NCI-H446 treated with DMSO at 0.1 percent for 48 hours (cell line): ENCODE results near the gene EGFR.

ENCODE experiments used
- DNase-seq: peaks from one replicate; lab custom pipeline; 2025; lab: John Stamatoyannopoulos, UW

The EGFR gene

GRCh38 chr7:55063061-55063460 lies 44.2 kb downstream of the EGFR start:
- DNase-seq: no peak

- DNase-seq: no peak
Measured at GRCh38 chr7:55063633-55064032, 44.8 kb downstream of the EGFR start.

GRCh38 chr7:55065079-55065478 lies 46.3 kb downstream of the EGFR start:
- DNase-seq: no peak

GRCh38 chr7:55065511-55066229 lies 46.9 kb downstream of the EGFR start:
- no peak for DNase-seq

GRCh38 chr7:55066524-55066923 lies 47.7 kb downstream of the EGFR start:
- no peak for DNase-seq

- DNase-seq: no peak
Measured at GRCh38 chr7:55066938-55067337, 48.1 kb downstream of the EGFR start.

- DNase-seq: no peak
Measured at GRCh38 chr7:55067748-55068147, 48.9 kb downstream of the EGFR start.

DNA sequence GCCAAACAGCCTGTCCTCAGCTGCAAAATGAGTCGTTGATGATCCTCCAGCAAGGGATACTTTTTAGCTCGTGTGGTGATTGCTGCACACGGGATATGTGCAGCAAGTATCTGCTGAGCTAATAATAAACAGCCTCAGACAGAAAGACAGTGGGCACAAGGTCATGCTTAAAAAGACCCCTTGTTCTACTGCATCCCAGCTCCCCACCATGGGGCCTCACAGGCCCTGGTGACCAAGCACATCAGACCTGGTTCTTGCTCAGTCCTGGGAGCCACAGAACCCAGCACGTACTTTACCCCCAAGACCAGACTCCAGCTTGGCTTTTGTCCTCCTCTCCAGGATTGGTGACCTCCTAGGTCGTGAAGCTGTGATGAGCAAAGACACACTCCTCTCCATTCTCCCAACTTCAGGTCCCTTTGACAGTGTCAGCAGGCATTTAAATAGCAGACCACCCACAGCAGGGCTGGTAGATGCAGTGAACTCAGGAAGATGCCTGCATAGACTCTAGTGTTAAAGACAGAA lies 50.5 kb downstream of the EGFR start:
- no peak for DNase-seq

GRCh38 chr7:55070271-55070743 lies 51.5 kb downstream of the EGFR start:
- DNase-seq: no peak

DNA sequence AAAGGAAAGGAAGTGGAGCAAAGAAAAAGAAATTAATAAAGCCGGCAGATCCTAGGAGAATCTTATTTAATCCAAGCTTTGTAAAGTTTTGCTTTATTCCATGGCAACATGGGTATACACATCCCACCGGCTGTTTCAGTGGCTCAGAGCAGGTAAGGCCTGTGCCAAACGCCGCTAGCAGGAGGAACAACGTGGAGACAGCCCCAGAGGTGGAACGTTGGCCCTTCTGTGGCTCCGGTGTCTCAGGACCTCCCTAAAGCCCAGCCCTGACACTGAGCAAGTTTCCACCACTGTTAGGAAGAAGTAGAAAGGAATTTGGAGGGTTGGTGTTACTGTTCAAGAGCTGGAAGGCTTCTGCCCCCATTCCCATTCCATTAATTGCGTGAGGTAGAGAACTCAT lies 52.0 kb downstream of the EGFR start:
- DNase-seq: no peak

DNA sequence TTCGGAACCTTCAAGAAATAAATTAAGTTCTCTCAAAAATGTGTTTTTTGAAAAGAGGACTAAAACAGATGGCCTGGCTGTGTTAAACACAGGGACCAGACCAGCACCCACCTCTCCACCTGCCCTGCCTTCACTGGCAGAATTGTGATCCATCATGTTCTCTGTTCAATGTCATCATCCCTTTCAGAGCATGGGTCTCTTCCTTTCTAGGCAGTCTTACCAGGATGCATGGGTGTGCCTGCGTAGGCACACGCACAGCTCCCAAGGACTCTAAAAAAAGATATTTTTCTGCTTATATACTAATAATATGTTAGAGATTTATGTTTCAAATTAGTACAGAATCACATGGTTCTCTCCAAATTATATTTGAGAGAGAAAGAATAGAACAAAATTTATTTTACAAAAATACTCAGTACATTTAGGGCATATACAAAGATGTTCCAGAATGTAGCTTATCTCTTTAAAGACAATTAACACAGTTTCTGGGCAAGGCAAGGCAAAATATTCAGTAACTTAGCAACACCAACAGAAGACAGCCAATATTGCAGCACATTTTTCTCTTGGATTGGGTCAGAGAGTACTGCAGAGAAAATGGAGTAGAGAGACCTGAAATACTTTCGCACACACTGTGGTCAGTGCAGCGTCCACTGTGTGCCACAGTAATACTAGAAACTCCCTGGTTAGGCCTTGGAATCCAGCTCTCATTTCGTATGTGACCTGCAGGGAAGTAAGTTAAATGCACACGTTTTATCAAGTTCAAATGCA lies 52.8 kb downstream of the EGFR start:
- DNase-seq: no peak

GRCh38 chr7:55072251-55072650 lies 53.4 kb downstream of the EGFR start:
- DNase-seq: no peak

GRCh38 chr7:55073051-55073511 lies 54.3 kb downstream of the EGFR start:
- DNase-seq: no peak

- DNase-seq: no peak
Measured at GRCh38 chr7:55073976-55074528, 55.2 kb downstream of the EGFR start.

DNA sequence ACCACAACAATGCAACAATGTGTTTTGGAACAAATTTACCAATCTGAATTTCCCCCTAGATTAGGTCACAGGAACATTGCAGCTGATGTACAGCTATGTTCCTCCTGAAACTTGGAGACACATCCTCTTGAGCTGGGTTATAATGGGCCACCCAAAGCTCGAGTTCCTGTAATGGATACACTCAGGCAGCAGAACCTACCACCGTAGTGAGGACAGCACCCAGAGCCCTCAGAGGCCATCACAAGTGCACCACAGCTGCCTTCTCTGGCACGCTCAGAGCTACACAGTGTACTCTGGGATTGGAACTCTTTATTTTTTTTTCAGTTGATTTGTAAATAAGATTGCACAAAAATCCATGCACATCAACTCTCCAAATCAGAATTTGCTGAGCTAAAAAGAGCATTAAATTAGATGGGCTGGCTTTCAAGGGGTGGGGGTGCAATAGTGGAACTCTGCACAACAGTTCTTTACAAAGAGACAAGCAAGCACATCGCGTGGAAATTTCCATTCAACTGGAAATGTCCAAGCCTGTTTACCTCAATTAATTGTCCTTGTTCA lies 56.7 kb downstream of the EGFR start:
- no peak for DNase-seq

DNA sequence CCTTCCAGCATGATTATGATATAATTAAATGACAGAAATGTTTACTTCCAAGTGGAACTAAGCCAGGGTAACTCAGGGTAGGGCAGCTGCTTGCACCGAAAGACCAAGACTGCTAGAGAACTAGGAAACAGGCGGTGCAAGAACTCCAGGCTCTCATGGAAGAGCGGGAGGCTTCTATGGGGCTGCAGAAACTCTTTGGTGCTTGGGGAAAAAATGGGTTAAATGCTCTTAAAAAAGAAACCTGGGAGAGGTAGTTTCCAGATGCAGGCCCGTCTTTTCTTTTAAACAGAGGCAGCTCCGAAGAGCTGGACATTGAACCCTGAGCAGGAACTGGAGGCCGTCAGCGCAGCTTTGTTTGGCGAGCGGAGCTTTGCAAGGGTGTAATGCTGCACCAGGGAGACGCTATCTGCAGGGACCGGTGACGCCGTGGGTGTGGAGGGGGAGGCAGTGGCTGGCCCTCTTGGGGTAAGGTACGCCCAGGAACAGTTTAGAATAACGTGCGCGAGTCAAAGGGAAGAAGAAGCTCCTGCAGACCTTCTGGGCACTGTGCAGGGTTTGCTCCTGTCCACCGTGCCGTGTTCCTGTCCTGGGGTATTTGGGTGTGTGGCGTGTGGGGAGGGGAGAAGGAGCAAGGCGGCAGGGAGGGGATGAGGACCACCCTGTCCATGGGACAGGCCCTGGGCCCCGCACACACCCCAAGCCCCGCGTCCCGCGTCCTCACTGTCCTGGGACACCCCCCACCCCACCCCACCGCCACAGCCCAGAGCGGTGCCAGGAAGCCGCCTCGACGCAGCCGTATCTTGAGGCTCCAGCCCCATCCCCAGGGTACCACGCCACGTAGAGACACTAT lies 59.0 kb downstream of the EGFR start:
- DNase-seq: no peak

DNA sequence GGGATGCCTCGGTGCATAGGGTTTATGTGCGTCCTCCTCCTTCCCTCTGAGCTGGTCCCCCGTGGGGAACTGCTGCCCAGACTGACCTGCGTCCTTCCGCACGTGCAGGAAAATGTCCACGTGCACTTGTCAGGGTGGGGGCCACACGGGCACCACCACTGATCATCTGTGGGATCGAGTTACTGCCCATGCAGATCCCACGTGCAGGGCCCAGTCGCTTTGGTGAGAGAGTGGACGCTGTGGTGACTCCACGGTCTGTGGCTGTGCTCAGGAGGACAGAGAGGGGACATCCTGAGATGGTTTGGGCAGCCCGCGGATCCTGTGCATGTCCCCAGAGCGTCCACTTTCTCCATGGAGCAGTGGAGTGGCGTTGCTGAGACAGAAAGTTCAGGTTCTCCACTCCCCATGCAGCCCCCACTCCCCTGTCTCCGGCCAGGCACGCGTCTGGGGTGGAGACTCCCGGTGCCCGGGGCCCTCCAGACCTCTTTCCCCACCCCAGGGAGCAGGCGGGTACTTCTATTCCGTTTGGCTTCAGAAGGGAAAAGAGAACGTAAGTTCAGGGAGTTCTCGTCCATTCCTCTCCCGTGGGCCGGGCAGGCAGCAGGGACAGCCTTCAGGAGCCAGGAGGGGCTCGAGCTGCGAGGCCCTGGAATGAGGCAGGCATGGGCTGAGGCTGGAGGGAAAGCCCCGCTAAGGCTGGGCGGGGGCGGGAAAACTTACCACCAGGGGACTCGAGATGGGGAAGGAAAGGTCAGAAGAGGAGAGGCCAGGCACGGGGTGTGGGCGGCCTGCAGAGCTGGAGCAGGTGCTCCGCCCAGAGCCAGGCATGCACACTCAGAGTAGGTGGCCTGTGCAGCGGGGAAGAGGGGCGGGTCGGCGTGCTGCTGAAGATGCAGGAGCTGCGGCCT lies 59.9 kb downstream of the EGFR start:
- DNase-seq: no peak

DNA sequence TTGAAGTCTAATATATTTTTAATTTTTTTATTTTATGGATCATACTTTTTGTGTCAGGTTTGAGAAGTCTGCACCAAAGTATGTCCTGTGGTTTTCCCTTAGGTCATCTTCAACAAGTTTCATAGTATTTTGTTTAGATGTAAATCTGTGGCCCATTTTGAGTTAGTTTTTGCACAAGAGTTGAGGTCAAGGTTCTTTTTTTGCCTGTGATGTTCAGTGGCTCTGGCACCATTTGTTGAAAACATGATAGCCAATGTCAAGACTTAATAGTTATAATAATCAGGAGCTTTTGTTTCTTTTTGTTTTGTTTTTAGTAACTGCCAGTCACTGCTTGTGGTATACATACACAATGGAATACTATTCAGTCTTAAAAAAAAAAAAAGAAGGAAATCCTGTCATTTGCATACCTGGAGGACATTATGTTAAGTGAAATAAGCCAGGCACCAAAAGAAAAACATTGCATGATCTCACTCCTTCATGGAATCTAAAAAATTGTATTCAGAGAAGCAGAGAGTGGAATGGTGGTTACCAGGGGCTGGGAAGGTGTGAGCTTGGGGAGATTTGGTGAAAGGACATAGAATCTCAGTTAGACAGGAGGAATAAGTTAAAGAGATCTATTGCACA lies 61.3 kb downstream of the EGFR start:
- DNase-seq: no peak

DNA sequence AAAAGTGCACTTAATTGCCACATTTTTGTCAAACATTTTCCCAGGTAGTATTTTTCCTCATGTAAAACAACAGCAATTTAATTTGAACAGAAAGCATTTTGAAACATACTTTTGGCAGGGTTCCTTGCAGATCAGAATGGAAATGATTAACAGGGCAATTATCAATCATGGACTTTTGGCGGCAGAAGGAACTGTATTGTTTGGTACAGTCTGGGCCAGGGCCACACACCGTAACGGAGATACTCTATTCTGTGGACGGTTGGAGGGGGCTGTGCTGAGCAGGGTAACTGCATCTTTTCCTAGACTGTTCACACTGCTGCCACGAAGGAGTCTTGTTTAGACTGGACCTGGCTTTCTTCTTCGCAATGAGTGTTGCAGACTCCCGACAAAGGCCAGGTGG lies 62.3 kb downstream of the EGFR start:
- no peak for DNase-seq
